Tibial nerve (tissue), 4 donors: ENCODE measurements around the gene UBE2E2. TPM values are rescaled to one million over a fixed set of nuclear protein-coding genes. Genes with fewer than 3 reads are reported as not detected.

ENCODE experiments used
- DNase-seq, 2 donors: peaks; one replicate each; pipeline ENCODE4 v3.0.0-alpha.2; 2019; ENCODE audit warnings: low spot score in 2 of 2
- H3K27ac ChIP-seq, 4 donors: fragments of 200-600 bp; sonication (generic) in 3 of 4; one replicate each; pipeline ENCODE4 v1.5.1; 2017 to 2019; ENCODE audit warnings: mild to moderate bottlenecking in 1 of 4
- H3K27me3 ChIP-seq, 2 donors: fragments of 200-600 bp; sonication (generic) in 1 of 2; one replicate each; pipeline versions ENCODE4 v1.5.1 to v1.6.0; 2017 to 2019
- H3K36me3 ChIP-seq, 3 donors: fragments of 200-600 bp; sonication (generic); one replicate each; pipeline ENCODE4 v1.5.1; 2018 to 2019
- H3K4me1 ChIP-seq, 4 donors: fragments of 200-600 bp; sonication (generic) in 3 of 4; one replicate each; pipeline ENCODE4 v1.5.1; 2017 to 2019
- H3K4me3 ChIP-seq, 4 donors: fragments of 200-600 bp; sonication (generic) in 3 of 4; one replicate each; pipeline ENCODE4 v1.5.1; 2017 to 2019; ENCODE audit warnings: mild to moderate bottlenecking in 1 of 4, moderate library complexity in 1 of 4
- H3K9me3 ChIP-seq, 4 donors: fragments of 200-600 bp; sonication (generic) in 3 of 4; one replicate each; pipeline ENCODE4 v1.5.1; 2017 to 2019
- CTCF ChIP-seq, 5 experiments: fragments of 200-600 bp in 3 of 5; fragments of 450-650 bp in 2 of 5; sonication (generic) in 3 of 5; IDR thresholded peaks; one replicate each; pipeline ENCODE4 v1.5.1; 2016 to 2019; ENCODE audit warnings: antibody characterized with exemption in 5 of 5, mild to moderate bottlenecking in 3 of 5, moderate library complexity in 2 of 5
- EP300 ChIP-seq, 2 donors: sonication (generic); formaldehyde crosslinking; IDR thresholded peaks; one replicate each; pipeline ENCODE4 v1.6.1; 2017; ENCODE audit warnings: antibody characterized with exemption in 2 of 2, mild to moderate bottlenecking in 1 of 2
- POLR2A ChIP-seq, 2 donors: fragments of 450-650 bp; IDR thresholded peaks; one replicate each; pipeline ENCODE4 v1.6.1; 2017; ENCODE audit warnings: antibody characterized with exemption in 2 of 2, mild to moderate bottlenecking in 2 of 2, moderate library complexity in 2 of 2
- WGBS, 2 donors: methylation state at CpG; one replicate each; pipeline ENCODE4 v1.1.5; 2018; 5-methylcytosine and 5-hydroxymethylcytosine counted together
- total RNA-seq, 4 donors: library from RNA; depleted of rRNA; stranded (reverse); fragments of >200 nt; gene quantifications; one replicate each; pipeline ENCODE4 v1.1.0, GENCODE V29; 2016

Gene UBE2E2
- total RNA-seq, 4 donors from 2014 or later, result 67.1 to 222 (median 130) TPM

GRCh38 chr3:23573827-23574226, 370.7 kb downstream of the UBE2E2 start:
- TF ChIP-seq POLR2A (IDR thresholded peaks at IDR 0.05) (no peak), EP300 (IDR thresholded peaks at IDR 0.05) (no peak), CTCF (IDR thresholded peaks at IDR 0.05) (no peak)

GRCh38 chr3:23574822-23575315, 371.7 kb downstream of the UBE2E2 start:
- WGBS, 2 donors, result 100% methylated on average over 1 of the region's 1 CpG
- Histone ChIP-seq H3K9me3 (no peaks in the 10 kb centered on the region), H3K36me3 (no peaks in the 10 kb centered on the region), H3K27me3 (no peaks in the 10 kb centered on the region), H3K27ac (no peak overlapping the region), H3K4me3 (no peak overlapping the region), H3K4me1 (peaks cover 0 to 5% (median 0%) of the 10 kb centered on the region in 4 donors)
- DNase-seq, result no peak
- TF ChIP-seq CTCF (IDR thresholded peaks at IDR 0.05), result no peak
- TF ChIP-seq EP300 (IDR thresholded peaks at IDR 0.05), result no peak
- TF ChIP-seq POLR2A (IDR thresholded peaks at IDR 0.05), result no peak

More at GRCh38 chr3:23573827-23574226, 370.7 kb downstream of the UBE2E2 start:
- DNase-seq, result no peak
- H3K9me3 ChIP-seq, result no peaks in the 10 kb centered on the region
- WGBS, 2 donors, result 95 to 96% methylated on average over 3 of the region's 3 CpGs
- peaks cover 0 to 5% (median 0%) of the 10 kb centered on the region in 4 donors for H3K4me1 ChIP-seq
- no peak overlapping the region for H3K27ac ChIP-seq
- no peaks in the 10 kb centered on the region for H3K27me3 ChIP-seq
- H3K4me3 ChIP-seq, result no peak overlapping the region
- H3K36me3 ChIP-seq, result no peaks in the 10 kb centered on the region

- H3K4me3 ChIP-seq, result no peak overlapping the region
- 88 to 89% methylated on average over 3 of the region's 3 CpGs for WGBS, 2 donors
- no peaks in the 10 kb centered on the region for H3K9me3 ChIP-seq
- H3K36me3 ChIP-seq, result no peaks in the 10 kb centered on the region
- no peaks in the 10 kb centered on the region for H3K27me3 ChIP-seq
- no peak for DNase-seq
- no peak overlapping the region for H3K27ac ChIP-seq
- no peak for TF ChIP-seq CTCF (IDR thresholded peaks at IDR 0.05)
- no peak for TF ChIP-seq EP300 (IDR thresholded peaks at IDR 0.05)
- TF ChIP-seq POLR2A (IDR thresholded peaks at IDR 0.05), result no peak
- H3K4me1 ChIP-seq, result peaks cover 0 to 5% (median 0%) of the 10 kb centered on the region in 4 donors
Observed at GRCh38 chr3:23575697-23576096, 372.6 kb downstream of the UBE2E2 start.

DNA sequence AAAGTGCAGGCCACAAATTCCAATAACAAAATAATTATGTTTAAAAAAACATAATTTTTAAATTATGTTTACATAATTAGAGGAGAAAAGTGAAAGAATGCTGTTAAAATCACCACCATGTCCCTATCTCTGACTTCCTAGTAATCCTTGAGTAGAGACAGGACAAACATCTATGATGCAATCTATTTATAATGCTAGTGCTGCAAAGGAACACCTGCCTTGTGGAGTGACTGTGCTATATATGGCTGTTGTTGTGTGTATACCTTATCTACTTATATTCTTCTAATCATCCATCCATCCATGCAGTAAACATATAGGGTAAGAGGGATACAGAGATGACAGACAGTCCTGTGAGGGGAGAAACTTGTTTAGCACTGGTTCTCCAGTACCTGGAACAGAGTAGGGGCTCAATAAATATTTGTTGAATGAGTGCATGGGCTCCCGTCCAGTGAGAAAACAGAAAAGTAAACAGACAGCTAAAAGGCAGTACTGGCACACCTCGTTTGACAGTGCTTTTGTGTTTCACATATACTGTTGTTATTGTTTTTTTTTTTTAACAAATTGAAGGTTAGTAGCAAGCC, 373.3 kb downstream of the UBE2E2 start:
- H3K27me3 ChIP-seq, result no peaks in the 10 kb centered on the region
- no peak overlapping the region for H3K4me3 ChIP-seq
- no peaks in the 10 kb centered on the region for H3K36me3 ChIP-seq
- no peak for TF ChIP-seq POLR2A (IDR thresholded peaks at IDR 0.05)
- H3K27ac ChIP-seq, result no peak overlapping the region
- DNase-seq, result no peak
- no peaks in the 10 kb centered on the region for H3K9me3 ChIP-seq
- peaks cover 0 to 5% (median 0%) of the 10 kb centered on the region in 4 donors for H3K4me1 ChIP-seq
- 68 to 71% methylated on average over 2 of the region's 2 CpGs for WGBS, 2 donors

DNA sequence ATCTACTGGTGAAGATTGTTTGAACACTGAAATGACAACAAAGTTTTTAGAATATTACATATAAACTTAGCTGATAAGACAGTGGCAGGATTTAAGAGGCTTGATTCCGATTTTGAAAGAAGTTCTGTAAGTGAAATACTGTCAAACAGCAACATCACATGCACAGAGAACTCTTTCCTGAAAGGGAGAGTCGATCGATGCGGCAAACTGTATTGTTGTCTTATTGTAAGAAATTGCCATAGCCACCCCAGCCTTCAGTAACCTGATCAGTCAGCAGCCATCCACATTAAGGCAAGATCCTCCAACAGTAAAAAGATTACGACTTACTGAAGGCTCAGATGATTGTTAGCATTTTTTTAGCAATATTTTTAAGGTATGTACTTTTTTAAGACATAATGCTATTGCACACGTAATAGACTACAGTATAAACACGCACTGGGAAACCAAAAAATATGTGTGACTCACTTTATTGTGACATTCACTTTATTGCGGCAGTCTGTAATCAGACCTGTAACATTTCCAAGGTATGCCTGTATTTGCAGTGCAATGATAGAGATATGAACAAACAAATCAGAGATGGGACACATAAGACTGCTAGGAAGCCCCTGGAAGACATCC, 377.1 kb downstream of the UBE2E2 start:
- H3K27me3 ChIP-seq, result no peaks in the 10 kb centered on the region

More for the DNA sequence above, 377.1 kb downstream of the UBE2E2 start:
- H3K4me1 ChIP-seq, result peaks cover 0 to 2% (median 0%) of the 10 kb centered on the region in 4 donors
- DNase-seq, result no peak
- 92 to 96% methylated on average over 8 of the region's 8 CpGs for WGBS, 2 donors
- no peak overlapping the region for H3K4me3 ChIP-seq
- H3K9me3 ChIP-seq, result peaks cover 0 to 12% (median 0%) of the 10 kb centered on the region in 4 donors
- no peaks in the 10 kb centered on the region for H3K36me3 ChIP-seq
- H3K27ac ChIP-seq, result no peak overlapping the region
- TF ChIP-seq EP300 (IDR thresholded peaks at IDR 0.05) (no peak), POLR2A (IDR thresholded peaks at IDR 0.05) (no peak), CTCF (IDR thresholded peaks at IDR 0.05) (no peak)
